ENCODE results near the gene FNIP2.
"Not testable (repeated sequence)": the region's sequence is repeated elsewhere in the genome, so short reads cannot be mapped to it uniquely, and the experiment has no call there.

Gene FNIP2

DNA sequence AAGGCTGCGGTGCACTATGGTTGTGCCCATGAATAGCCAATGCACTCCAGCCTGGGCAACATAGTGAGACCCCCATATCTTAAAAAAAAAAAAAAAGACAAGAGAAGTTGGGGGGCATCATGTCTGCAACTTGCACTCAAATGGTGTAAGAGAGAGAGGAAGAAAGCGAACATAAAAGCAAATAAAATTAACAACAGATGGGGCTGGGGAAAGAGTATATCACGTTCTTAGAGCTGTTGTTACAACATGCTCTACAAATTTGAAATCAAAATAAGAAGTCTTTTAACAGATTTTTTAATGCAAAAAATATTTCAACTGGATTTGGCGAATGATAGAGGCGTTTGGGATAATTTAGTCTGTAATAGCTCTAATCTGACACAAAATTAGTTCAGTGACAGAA, 144.9 kb downstream of the FNIP2 start:
- H3K4me3 ChIP-seq (ENCODE audit: low read depth, low read length) = no peak overlapping the region
- H3K36me3 ChIP-seq (ENCODE audit: control insufficient read depth, insufficient read depth, low read length) = no peaks in the 10 kb centered on the region
- H3K4me1 ChIP-seq (ENCODE audit: control insufficient read depth, insufficient read depth, low read length) = no peaks in the 10 kb centered on the region
- no peaks in the 10 kb centered on the region for H3K9me3 ChIP-seq (ENCODE audit: control insufficient read depth, insufficient read depth, low read length)
- H3K9ac ChIP-seq (ENCODE audit: low read depth, low read length) = no peak overlapping the region
- no peaks in the 10 kb centered on the region for H3K27me3 ChIP-seq (ENCODE audit: control insufficient read depth, insufficient read depth, low read length)

DNA sequence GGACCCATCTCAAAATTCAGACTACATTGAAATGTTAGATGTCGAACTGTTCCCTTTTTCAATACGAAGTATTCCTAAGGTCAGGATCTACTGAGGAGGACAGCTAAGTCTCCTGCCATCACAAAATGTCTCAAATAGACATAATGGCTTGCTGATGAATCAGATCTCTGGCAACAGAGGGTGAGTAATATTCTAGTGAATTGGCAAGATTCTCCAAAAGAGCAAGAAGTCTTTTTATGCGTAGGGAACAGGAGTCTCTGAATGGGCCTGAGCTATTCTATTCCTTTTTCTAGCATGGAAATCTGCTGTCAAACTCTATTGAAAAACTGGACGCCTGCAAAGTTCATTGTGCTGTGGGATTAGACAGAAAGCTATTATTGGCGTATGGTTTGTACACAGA, 145.4 kb downstream of the FNIP2 start:
- H3K27me3 ChIP-seq (ENCODE audit: control insufficient read depth, insufficient read depth, low read length) = no peaks in the 10 kb centered on the region
- no peak overlapping the region for H3K4me3 ChIP-seq (ENCODE audit: low read depth, low read length)
- no peaks in the 10 kb centered on the region for H3K36me3 ChIP-seq (ENCODE audit: control insufficient read depth, insufficient read depth, low read length)
- no peaks in the 10 kb centered on the region for H3K4me1 ChIP-seq (ENCODE audit: control insufficient read depth, insufficient read depth, low read length)
- H3K9ac ChIP-seq (ENCODE audit: low read depth, low read length) = no peak overlapping the region
- H3K9me3 ChIP-seq (ENCODE audit: control insufficient read depth, insufficient read depth, low read length) = no peaks in the 10 kb centered on the region

DNA sequence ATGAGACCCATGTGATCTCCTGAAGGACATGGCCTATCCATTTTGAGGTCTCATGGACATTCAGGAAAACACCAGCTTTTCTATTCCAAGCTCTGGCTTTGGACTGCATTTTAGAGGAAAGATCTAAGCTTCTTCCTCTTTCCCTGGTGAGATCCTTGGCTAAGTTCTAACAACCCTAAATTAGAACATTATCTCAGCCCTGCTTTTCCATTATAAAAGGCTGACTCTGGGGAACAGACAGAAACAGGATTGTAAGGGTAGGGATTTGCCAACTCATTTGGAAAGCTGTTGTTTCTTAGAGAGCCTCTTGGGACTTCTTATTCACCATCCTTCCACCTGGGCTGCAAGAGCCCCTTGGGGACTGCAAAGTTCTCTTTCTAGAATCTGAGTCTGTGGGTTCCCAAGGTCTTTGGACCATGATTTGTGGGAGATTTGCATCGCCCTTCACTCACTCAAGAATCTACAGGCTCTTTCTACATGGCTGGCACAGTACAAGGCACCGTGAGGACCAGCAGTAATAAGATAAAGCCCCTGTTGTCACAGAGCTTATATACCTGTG, 146.9 kb downstream of the FNIP2 start:
- Histone ChIP-seq H3K4me1 (ENCODE audit: control insufficient read depth, insufficient read depth, low read length) (no peaks in the 10 kb centered on the region), H3K27me3 (ENCODE audit: control insufficient read depth, insufficient read depth, low read length) (no peaks in the 10 kb centered on the region), H3K9me3 (ENCODE audit: control insufficient read depth, insufficient read depth, low read length) (no peaks in the 10 kb centered on the region), H3K4me3 (ENCODE audit: low read depth, low read length) (no peak overlapping the region), H3K9ac (ENCODE audit: low read depth, low read length) (no peak overlapping the region), H3K36me3 (ENCODE audit: control insufficient read depth, insufficient read depth, low read length) (no peaks in the 10 kb centered on the region)

DNA sequence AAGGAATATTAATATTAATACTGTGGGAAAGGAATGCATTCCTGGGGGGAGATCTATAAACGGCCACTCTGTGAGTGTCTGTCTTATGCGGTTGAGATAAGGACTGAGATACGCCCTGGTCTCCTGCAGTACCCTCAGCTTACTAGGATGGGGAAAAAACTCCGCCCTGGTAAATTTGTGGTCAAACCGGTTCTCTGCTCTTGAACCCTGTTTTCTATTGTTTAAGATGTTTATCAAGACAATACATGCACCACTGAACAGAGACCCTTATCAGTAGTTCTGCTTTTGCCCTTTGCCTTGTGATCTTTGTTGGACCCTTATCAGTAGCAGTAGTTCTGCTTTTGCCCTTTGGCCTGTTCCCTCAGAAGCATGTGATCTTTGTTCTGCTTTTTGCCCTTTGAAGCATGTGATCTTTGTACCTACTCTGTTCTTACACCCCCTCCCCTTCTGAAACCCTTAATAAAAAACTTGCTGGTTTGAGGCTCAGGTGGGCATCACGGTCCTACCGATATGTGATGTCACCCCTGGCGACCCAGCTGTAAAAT, 151.7 kb downstream of the FNIP2 start:
- H3K4me3 ChIP-seq (ENCODE audit: low read depth, low read length); H3K27me3 ChIP-seq (ENCODE audit: control insufficient read depth, insufficient read depth, low read length); H3K9me3 ChIP-seq (ENCODE audit: control insufficient read depth, insufficient read depth, low read length); H3K9ac ChIP-seq (ENCODE audit: low read depth, low read length); H3K36me3 ChIP-seq (ENCODE audit: control insufficient read depth, insufficient read depth, low read length); H3K4me1 ChIP-seq (ENCODE audit: control insufficient read depth, insufficient read depth, low read length): not testable (repeated sequence)

DNA sequence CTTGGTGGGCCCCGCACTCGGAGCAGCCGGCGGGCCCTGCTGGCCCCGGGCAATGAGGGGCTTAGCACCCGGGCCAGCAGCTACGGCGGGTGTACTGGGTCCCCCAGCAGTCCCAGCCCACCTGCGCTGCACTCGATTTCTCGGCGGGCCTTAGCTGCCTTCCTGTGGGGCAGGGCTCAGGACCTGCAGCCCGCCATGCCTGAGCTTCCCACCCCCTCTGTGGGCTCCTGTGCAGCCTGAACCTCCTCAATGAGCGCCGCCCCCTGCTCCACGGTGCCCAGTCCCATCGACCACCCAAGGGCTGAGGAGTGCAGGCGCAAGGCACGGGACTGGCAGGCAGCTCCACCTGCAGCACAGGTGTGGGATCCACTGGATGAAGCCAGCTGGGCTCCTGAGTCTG, 158.9 kb downstream of the FNIP2 start:
- not testable (repeated sequence) for H3K36me3 ChIP-seq (ENCODE audit: control insufficient read depth, insufficient read depth, low read length); H3K4me1 ChIP-seq (ENCODE audit: control insufficient read depth, insufficient read depth, low read length); H3K4me3 ChIP-seq (ENCODE audit: low read depth, low read length); H3K9me3 ChIP-seq (ENCODE audit: control insufficient read depth, insufficient read depth, low read length); H3K27me3 ChIP-seq (ENCODE audit: control insufficient read depth, insufficient read depth, low read length); H3K9ac ChIP-seq (ENCODE audit: low read depth, low read length)

GRCh38 chr4:158929939-158930638, 161.3 kb downstream of the FNIP2 start:
- Histone ChIP-seq H3K27me3 (ENCODE audit: control insufficient read depth, insufficient read depth, low read length) (no peaks in the 10 kb centered on the region), H3K36me3 (ENCODE audit: control insufficient read depth, insufficient read depth, low read length) (no peaks in the 10 kb centered on the region), H3K4me1 (ENCODE audit: control insufficient read depth, insufficient read depth, low read length) (no peaks in the 10 kb centered on the region), H3K9ac (ENCODE audit: low read depth, low read length) (no peak overlapping the region), H3K4me3 (ENCODE audit: low read depth, low read length) (no peak overlapping the region), H3K9me3 (ENCODE audit: control insufficient read depth, insufficient read depth, low read length) (no peaks in the 10 kb centered on the region)

GRCh38 chr4:158930639-158930972, 161.8 kb downstream of the FNIP2 start:
- no peaks in the 10 kb centered on the region for H3K9me3 ChIP-seq (ENCODE audit: control insufficient read depth, insufficient read depth, low read length)
- no peaks in the 10 kb centered on the region for H3K36me3 ChIP-seq (ENCODE audit: control insufficient read depth, insufficient read depth, low read length)
- H3K27me3 ChIP-seq (ENCODE audit: control insufficient read depth, insufficient read depth, low read length) = no peaks in the 10 kb centered on the region
- H3K4me1 ChIP-seq (ENCODE audit: control insufficient read depth, insufficient read depth, low read length) = no peaks in the 10 kb centered on the region
- H3K4me3 ChIP-seq (ENCODE audit: low read depth, low read length) = no peak overlapping the region
- H3K9ac ChIP-seq (ENCODE audit: low read depth, low read length) = no peak overlapping the region

DNA sequence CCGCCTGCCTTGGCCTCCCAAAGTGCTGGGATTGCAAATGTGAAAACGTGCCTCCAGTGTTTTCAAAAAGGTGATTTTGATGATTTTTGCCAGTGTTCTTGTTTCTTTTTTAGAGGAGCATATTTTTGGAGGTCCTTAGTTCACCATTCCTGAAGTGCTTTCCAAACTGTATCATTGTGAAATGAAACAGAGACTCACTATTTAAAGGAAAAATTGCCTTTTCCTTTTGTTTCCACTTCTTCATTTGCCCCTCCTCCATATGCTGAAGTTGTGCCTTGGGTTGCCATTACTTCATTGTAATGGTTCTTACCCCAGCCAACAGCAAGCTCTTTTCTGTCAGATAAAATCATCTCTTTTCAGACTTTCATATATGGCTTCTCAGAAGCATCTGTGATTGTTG, 164.4 kb downstream of the FNIP2 start:
- no peaks in the 10 kb centered on the region for H3K9me3 ChIP-seq (ENCODE audit: control insufficient read depth, insufficient read depth, low read length)
- no peaks in the 10 kb centered on the region for H3K4me1 ChIP-seq (ENCODE audit: control insufficient read depth, insufficient read depth, low read length)
- no peaks in the 10 kb centered on the region for H3K27me3 ChIP-seq (ENCODE audit: control insufficient read depth, insufficient read depth, low read length)
- H3K4me3 ChIP-seq (ENCODE audit: low read depth, low read length) = no peak overlapping the region
- H3K9ac ChIP-seq (ENCODE audit: low read depth, low read length) = no peak overlapping the region
- no peaks in the 10 kb centered on the region for H3K36me3 ChIP-seq (ENCODE audit: control insufficient read depth, insufficient read depth, low read length)

GRCh38 chr4:158934996-158935669, 166.3 kb downstream of the FNIP2 start:
- Histone ChIP-seq H3K36me3 (ENCODE audit: control insufficient read depth, insufficient read depth, low read length) (no peaks in the 10 kb centered on the region), H3K9ac (ENCODE audit: low read depth, low read length) (no peak overlapping the region), H3K4me1 (ENCODE audit: control insufficient read depth, insufficient read depth, low read length) (no peaks in the 10 kb centered on the region), H3K27me3 (ENCODE audit: control insufficient read depth, insufficient read depth, low read length) (no peaks in the 10 kb centered on the region), H3K9me3 (ENCODE audit: control insufficient read depth, insufficient read depth, low read length) (no peaks in the 10 kb centered on the region), H3K4me3 (ENCODE audit: low read depth, low read length) (no peak overlapping the region)

DNA sequence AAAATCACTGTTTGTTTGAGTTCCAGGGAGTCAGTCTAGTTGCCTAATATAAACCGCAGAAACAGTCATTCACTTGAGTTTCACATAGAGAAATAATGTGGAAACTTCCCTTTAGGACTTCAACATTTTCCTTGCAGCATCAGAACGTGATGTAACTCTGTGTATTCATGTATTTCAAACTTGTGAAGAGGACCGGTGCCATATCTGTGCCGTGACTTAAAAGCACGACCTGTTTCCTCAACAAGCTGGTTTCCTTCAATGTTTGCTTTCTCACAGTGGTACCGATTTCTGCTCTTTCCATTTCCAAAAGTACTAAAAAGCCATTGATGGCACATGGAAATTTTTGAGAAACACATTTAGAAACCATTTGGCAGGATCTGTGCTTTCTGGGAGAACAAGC, 167.4 kb downstream of the FNIP2 start:
- Histone ChIP-seq H3K27me3 (ENCODE audit: control insufficient read depth, insufficient read depth, low read length) (no peaks in the 10 kb centered on the region), H3K9me3 (ENCODE audit: control insufficient read depth, insufficient read depth, low read length) (no peaks in the 10 kb centered on the region), H3K36me3 (ENCODE audit: control insufficient read depth, insufficient read depth, low read length) (no peaks in the 10 kb centered on the region), H3K4me1 (ENCODE audit: control insufficient read depth, insufficient read depth, low read length) (no peaks in the 10 kb centered on the region), H3K4me3 (ENCODE audit: low read depth, low read length) (no peak overlapping the region), H3K9ac (ENCODE audit: low read depth, low read length) (no peak overlapping the region)

DNA sequence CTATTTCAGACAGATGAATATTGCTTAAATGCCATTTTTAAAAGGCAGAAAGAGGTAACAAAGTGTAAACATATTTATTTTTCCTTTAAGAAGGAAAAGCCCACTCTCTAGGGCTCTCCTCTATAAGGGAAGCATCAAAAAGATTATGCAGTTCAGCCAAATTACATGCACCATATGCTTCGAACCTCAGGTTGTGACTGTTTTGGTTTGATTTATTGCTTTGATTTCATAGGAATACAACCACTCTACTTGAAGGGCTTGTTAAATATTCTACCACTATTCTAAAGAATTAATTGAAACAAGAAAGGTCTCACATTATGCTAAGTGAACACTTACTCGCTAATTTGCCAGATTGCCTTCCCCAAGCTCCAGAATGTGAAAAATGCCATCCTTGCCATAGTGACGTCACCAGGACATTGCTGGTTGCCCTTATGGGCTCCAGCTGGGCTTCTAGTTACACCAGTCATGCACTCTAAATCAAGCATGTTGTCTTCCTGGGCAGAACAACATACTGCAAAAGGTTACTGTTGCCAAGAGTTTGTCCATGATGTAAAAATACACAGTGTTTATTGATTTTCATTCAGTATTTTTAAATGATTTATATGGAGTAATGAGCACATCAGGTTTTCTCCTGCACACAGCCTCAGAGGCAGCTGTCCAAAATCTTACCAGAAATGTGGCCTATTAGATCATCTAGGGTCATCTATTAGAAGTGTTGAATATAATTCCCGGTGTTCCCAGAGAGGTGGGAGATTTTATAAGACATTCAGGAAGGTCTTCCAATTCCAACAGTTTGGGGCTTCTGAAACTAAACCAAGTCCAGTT, 169.6 kb downstream of the FNIP2 start:
- H3K4me3 ChIP-seq (ENCODE audit: low read depth, low read length) = no peak overlapping the region
- H3K27me3 ChIP-seq (ENCODE audit: control insufficient read depth, insufficient read depth, low read length) = no peaks in the 10 kb centered on the region
- H3K9ac ChIP-seq (ENCODE audit: low read depth, low read length) = no peak overlapping the region
- H3K9me3 ChIP-seq (ENCODE audit: control insufficient read depth, insufficient read depth, low read length) = no peaks in the 10 kb centered on the region
- H3K4me1 ChIP-seq (ENCODE audit: control insufficient read depth, insufficient read depth, low read length) = peaks cover 3% of the 10 kb centered on the region
- no peaks in the 10 kb centered on the region for H3K36me3 ChIP-seq (ENCODE audit: control insufficient read depth, insufficient read depth, low read length)

Data from iPS-15b (cell line).